Panc1 (cell line): ENCODE measurements around the gene MUC5B.

Experiments used
- CTCF ChIP-seq: fragments of 450-650 bp; IDR thresholded peaks from 2 replicates; pipeline ENCODE4 v1.5.1; 2017; ENCODE audit warnings: mild to moderate bottlenecking
- POLR2AphosphoS5 ChIP-seq: IDR thresholded peaks from 2 replicates; pipeline ENCODE4 v1.6.1; 2012; ENCODE audit warnings: mild to moderate bottlenecking, low read depth, low read length, moderate library complexity

GRCh38 chr11:1205121-1205986 lies 17.5 kb upstream of the MUC5B start:
- TF ChIP-seq CTCF (no peak), POLR2AphosphoS5 (no peak)
